HUDEP-2 (cell line): Measurements from ENCODE around the gene ZNF573.

Source experiments
- DNase-seq, 76 experiments: peaks; one replicate each; lab custom pipeline; 2025; ENCODE audit not compliant: unreplicated experiment in 76 of 76; lab: John Stamatoyannopoulos, UW

The ZNF573 gene

GRCh38 chr19:37698216-37698615 lies 81.2 kb downstream of the ZNF573 start:
- no peak for DNase-seq

GRCh38 chr19:37695144-37695899 lies 84.1 kb downstream of the ZNF573 start:
- DNase-seq = no peak

GRCh38 chr19:37692956-37693620 lies 86.3 kb downstream of the ZNF573 start:
- no peak for DNase-seq

GRCh38 chr19:37691881-37692504 lies 87.4 kb downstream of the ZNF573 start:
- DNase-seq = no peak
